GM21723 (cell line): ENCODE measurements around the gene AGBL4.

Experiments used
- ATAC-seq: cut with Tn5 transposase; IDR thresholded peaks from one replicate; pipeline ENCODE4 v1.9.1; 2021; ENCODE audit warnings: mild to moderate bottlenecking, moderate library complexity; ENCODE audit not compliant: unreplicated experiment

The AGBL4 gene

GRCh38 chr1:48851638-48852037 lies 1172.1 kb downstream of the AGBL4 start:
- no peak for ATAC-seq

GRCh38 chr1:48848035-48848434 lies 1175.7 kb downstream of the AGBL4 start:
- ATAC-seq, result no peak

GRCh38 chr1:48846441-48846840 lies 1177.3 kb downstream of the AGBL4 start:
- no peak for ATAC-seq

GRCh38 chr1:48844187-48844586 lies 1179.6 kb downstream of the AGBL4 start:
- ATAC-seq, result no peak

GRCh38 chr1:48841966-48842365 lies 1181.8 kb downstream of the AGBL4 start:
- no peak for ATAC-seq

- ATAC-seq, result no peak
These were observed 1182.3 kb downstream of the AGBL4 start for GRCh38 chr1:48841461-48841860.

- ATAC-seq, result no peak
These were observed 1192.4 kb downstream of the AGBL4 start for GRCh38 chr1:48831120-48831978.

GRCh38 chr1:48830715-48831114 lies 1193.0 kb downstream of the AGBL4 start:
- ATAC-seq, result no peak

GRCh38 chr1:48829446-48829845 lies 1194.3 kb downstream of the AGBL4 start:
- ATAC-seq, result no peak

GRCh38 chr1:48823168-48823567 lies 1200.6 kb downstream of the AGBL4 start:
- no peak for ATAC-seq

- no peak for ATAC-seq
These were observed 1203.3 kb downstream of the AGBL4 start for GRCh38 chr1:48820491-48820890.

- ATAC-seq, result peak; percentile 74
These were observed 1206.1 kb downstream of the AGBL4 start for GRCh38 chr1:48817505-48818114.

- no peak for ATAC-seq
These were observed 1213.0 kb downstream of the AGBL4 start for GRCh38 chr1:48810740-48811139.

GRCh38 chr1:48808496-48808895 lies 1215.3 kb downstream of the AGBL4 start:
- ATAC-seq, result no peak

- no peak for ATAC-seq
These were observed 1216.0 kb downstream of the AGBL4 start for GRCh38 chr1:48807554-48808260.

GRCh38 chr1:48803474-48803873 lies 1220.3 kb downstream of the AGBL4 start:
- no peak for ATAC-seq

GRCh38 chr1:48794816-48795215 lies 1228.9 kb downstream of the AGBL4 start:
- no peak for ATAC-seq

- peak; percentile 89 for ATAC-seq
These were observed 1229.9 kb downstream of the AGBL4 start for GRCh38 chr1:48793863-48794262.

GRCh38 chr1:48792961-48793360 lies 1230.8 kb downstream of the AGBL4 start:
- no peak for ATAC-seq

- ATAC-seq, result peak; percentile 40
These were observed 1233.4 kb downstream of the AGBL4 start for GRCh38 chr1:48790397-48790796.

GRCh38 chr1:48789903-48790302 lies 1233.9 kb downstream of the AGBL4 start:
- peak; percentile 23 for ATAC-seq

GRCh38 chr1:48785869-48786268 lies 1237.9 kb downstream of the AGBL4 start:
- ATAC-seq, result no peak
